Upper lobe of left lung (tissue), 6 donors: Measurements from ENCODE around the gene DAPK2. TPM values are rescaled to one million over a fixed set of nuclear protein-coding genes. Genes with fewer than 3 reads are reported as not detected.
A peak's percentile ranks its signal among the peaks of the same experiment; 100 is the strongest.

Experiments used
- ATAC-seq, 2 donors: fragments of 200-7000 bp; cut with Tn5 transposase; one replicate each; pipeline ENCODE4 v1.9.1; 2022; ENCODE audit warnings: mild to moderate bottlenecking in 2 of 2, moderate library complexity in 2 of 2; ENCODE audit not compliant: low FRiP score in 2 of 2
- DNase-seq, 2 donors: peaks; one replicate each; pipeline ENCODE4 v3.0.0-alpha.2; 2019 to 2020
- H3K27ac ChIP-seq, 4 donors: fragments of 200-600 bp; sonication (generic); one replicate each; pipeline ENCODE4 v1.5.1; 2016 to 2019
- H3K27me3 ChIP-seq, 4 donors: fragments of 200-600 bp; sonication (generic); one replicate each; pipeline ENCODE4 v1.5.1; 2017 to 2019
- H3K36me3 ChIP-seq, 4 donors: fragments of 200-600 bp; sonication (generic); one replicate each; pipeline ENCODE4 v1.5.1; 2016 to 2019
- H3K4me1 ChIP-seq, 4 donors: fragments of 200-600 bp; sonication (generic); one replicate each; pipeline ENCODE4 v1.5.1; 2018 to 2019
- H3K4me3 ChIP-seq, 4 donors: fragments of 200-600 bp; sonication (generic); one replicate each; pipeline ENCODE4 v1.5.1; 2017 to 2019; ENCODE audit warnings: mild to moderate bottlenecking in 2 of 4, moderate library complexity in 1 of 4
- H3K9me3 ChIP-seq, 4 donors: fragments of 200-600 bp; sonication (generic); one replicate each; pipeline ENCODE4 v1.5.1; 2018 to 2019
- EP300 ChIP-seq, 4 donors: sonication (generic); formaldehyde crosslinking; IDR thresholded peaks; one replicate each; pipeline ENCODE4 v1.5.1; 2017; ENCODE audit warnings: antibody characterized with exemption in 4 of 4, control low read depth in 2 of 4
- POLR2A ChIP-seq, 4 donors: fragments of 450-650 bp; IDR thresholded peaks; one replicate each; pipeline ENCODE4 v1.5.1; 2016 to 2017; ENCODE audit warnings: antibody characterized with exemption in 4 of 4, mild to moderate bottlenecking in 2 of 4
- POLR2AphosphoS5 ChIP-seq, 2 donors: sonication (generic); formaldehyde crosslinking; IDR thresholded peaks; one replicate each; pipeline ENCODE4 v1.5.1; 2017; ENCODE audit warnings: antibody characterized with exemption in 2 of 2
- WGBS, 2 donors: methylation state at CpG; one replicate each; pipeline ENCODE4 v1.1.5; 2017 to 2018; 5-methylcytosine and 5-hydroxymethylcytosine counted together
- total RNA-seq, 6 donors: library from RNA; depleted of rRNA in 4 of 6; stranded (reverse); fragments of >200 nt in 4 of 6; gene quantifications; one replicate each; pipeline versions ENCODE4 v1.1.0 to v1.2.1, GENCODE V29; 2016 to 2021
- TF ChIP-seq, protein P1 (sequence below), 6 experiments: fragments of 450-650 bp in 4 of 6; fragments of 200-600 bp in 2 of 6; sonication (generic) in 2 of 6; IDR thresholded peaks; one replicate each; pipeline ENCODE4 v1.5.1; 2016 to 2019; ENCODE audit warnings: antibody characterized with exemption in 6 of 6
- donor health status: DM: no; HTN: no; CAD: no; lungs with moderate emphysema.
- donor health status: DM: no; HTN: yes; CAD: no; lungs with severe emphysema.

Gene DAPK2
- total RNA-seq, 6 donors from 2014 or later = 58.3 to 270 (median 136) TPM

DNA sequence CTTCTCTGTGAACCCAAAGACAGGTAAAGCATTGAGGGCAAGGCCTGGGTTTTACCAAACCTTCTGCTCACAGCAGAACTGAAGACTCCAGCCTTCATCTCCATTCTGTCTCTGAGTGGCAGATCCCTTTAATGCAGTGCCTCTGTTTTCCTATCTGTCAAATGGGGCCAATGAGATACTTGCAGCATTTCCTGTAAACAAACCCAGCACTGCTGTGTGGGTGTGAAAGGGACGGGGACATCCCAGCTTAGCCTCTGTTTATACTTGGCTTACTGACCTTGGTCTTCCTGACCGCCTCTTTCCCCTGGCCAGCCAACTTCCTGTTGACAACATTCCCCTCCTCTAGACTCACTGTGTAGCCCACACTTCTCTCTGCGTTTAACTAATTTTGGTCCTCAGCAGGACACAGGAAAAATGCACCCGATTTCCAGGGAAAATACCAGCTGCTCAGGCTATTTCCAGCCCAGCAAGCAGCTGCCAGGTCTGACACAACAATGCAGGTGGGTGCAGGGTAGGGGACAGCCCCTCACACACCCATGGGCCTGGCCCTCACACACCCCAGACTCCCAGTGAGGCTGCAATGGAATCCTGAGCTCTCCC, 106.7 kb downstream of the DAPK2 start:
- peaks cover 28 to 39% (median 33%) of the 10 kb centered on the region in 4 donors for H3K4me1 ChIP-seq
- no peak overlapping the region for H3K4me3 ChIP-seq
- no peaks in the 10 kb centered on the region for H3K9me3 ChIP-seq
- peak; percentile 49 to 56 for ATAC-seq
- H3K36me3 ChIP-seq = no peaks in the 10 kb centered on the region
- 23 to 27% methylated on average over 4 of the region's 4 CpGs for WGBS, 2 donors
- peak in 1 of 2 donors; percentile 56 for DNase-seq
- peak overlapping the region; percentile 60 to 84 (median 82) for H3K27ac ChIP-seq
- H3K27me3 ChIP-seq = no peaks in the 10 kb centered on the region
- TF ChIP-seq EP300 (IDR thresholded peaks at IDR 0.05) = peak in 1 of 4 donors; percentile 72
- TF ChIP-seq POLR2A (IDR thresholded peaks at IDR 0.05) = no peak
- TF ChIP-seq POLR2AphosphoS5 (IDR thresholded peaks at IDR 0.05) = peak; percentile 74 to 86
- TF ChIP-seq, protein P1, sequence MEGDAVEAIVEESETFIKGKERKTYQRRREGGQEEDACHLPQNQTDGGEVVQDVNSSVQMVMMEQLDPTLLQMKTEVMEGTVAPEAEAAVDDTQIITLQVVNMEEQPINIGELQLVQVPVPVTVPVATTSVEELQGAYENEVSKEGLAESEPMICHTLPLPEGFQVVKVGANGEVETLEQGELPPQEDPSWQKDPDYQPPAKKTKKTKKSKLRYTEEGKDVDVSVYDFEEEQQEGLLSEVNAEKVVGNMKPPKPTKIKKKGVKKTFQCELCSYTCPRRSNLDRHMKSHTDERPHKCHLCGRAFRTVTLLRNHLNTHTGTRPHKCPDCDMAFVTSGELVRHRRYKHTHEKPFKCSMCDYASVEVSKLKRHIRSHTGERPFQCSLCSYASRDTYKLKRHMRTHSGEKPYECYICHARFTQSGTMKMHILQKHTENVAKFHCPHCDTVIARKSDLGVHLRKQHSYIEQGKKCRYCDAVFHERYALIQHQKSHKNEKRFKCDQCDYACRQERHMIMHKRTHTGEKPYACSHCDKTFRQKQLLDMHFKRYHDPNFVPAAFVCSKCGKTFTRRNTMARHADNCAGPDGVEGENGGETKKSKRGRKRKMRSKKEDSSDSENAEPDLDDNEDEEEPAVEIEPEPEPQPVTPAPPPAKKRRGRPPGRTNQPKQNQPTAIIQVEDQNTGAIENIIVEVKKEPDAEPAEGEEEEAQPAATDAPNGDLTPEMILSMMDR (IDR thresholded peaks at IDR 0.05) = no peak

DNA sequence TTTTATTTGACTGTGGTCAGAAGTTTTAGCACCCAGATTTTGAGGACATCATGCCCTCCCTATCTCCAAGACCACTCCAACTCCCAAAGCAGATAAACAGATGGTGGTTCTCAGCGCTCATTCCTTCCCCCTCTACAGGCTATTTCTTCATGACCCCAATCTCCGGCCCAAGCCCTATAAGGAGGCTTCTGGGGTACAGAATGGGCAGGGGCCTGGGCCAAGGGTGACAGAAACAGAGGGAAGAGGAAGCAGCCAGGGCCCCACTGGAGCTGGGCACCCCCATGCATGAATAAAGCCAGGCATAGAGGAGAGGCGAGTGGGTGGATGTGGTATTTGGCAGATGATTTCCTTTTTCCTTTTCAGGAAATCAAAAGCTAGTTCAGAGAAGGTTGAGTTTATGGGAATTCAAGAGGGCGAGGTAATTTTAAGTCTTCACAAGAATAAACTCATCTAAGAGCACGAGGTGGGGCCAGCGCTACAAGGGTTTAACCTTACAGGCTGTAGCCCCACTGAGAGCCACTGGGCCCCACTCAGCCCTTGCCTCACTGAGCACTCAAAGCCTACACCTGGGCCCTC, 107.7 kb downstream of the DAPK2 start:
- Histone ChIP-seq H3K27ac (peak overlapping the region in 3 of 4 donors; percentile 82 to 84 (median 83)), H3K4me1 (peaks cover 28 to 37% (median 33%) of the 10 kb centered on the region in 4 donors), H3K9me3 (no peaks in the 10 kb centered on the region), H3K4me3 (no peak overlapping the region), H3K27me3 (no peaks in the 10 kb centered on the region), H3K36me3 (no peaks in the 10 kb centered on the region)
- no peak for ATAC-seq
- TF ChIP-seq EP300 (IDR thresholded peaks at IDR 0.05) (no peak), POLR2AphosphoS5 (IDR thresholded peaks at IDR 0.05) (no peak), POLR2A (IDR thresholded peaks at IDR 0.05) (no peak)
- TF ChIP-seq, protein P1 (IDR thresholded peaks at IDR 0.05) = no peak
- DNase-seq = no peak
- WGBS, 2 donors = 55 to 65% methylated on average over 3 to 6 of the region's 6 CpGs

DNA sequence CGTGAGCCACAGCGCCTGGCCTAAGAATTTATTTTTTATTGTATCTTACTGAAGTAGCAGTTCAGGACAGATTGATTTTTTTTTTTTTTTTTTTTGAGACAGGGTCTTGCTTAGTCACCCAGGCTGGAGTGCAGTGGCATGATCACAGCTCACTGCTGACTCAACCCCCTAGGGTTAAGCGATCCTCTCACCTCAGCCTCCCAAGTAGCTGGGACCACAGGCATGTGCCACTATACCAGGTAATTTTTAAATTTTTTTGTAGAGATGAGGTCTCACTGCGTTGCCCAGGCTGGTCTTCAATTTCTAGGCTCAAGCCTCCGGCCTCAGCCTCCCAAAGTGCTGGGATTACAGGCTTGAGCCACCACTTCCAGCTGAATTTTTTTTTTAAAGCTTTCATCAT, 112.8 kb downstream of the DAPK2 start:
- DNase-seq = no peak

GRCh38 chr15:63931556-63931955, 114.7 kb downstream of the DAPK2 start:
- Histone ChIP-seq H3K4me1 (no peaks in the 10 kb centered on the region), H3K27me3 (no peaks in the 10 kb centered on the region), H3K36me3 (peaks cover 0 to 9% (median 2%) of the 10 kb centered on the region in 4 donors), H3K9me3 (no peaks in the 10 kb centered on the region), H3K27ac (no peak overlapping the region), H3K4me3 (no peak overlapping the region)
- WGBS, 2 donors = 74 to 90% methylated on average over 4 of the region's 4 CpGs
- DNase-seq (no peak), ATAC-seq (no peak)
- TF ChIP-seq EP300 (IDR thresholded peaks at IDR 0.05) (no peak), POLR2AphosphoS5 (IDR thresholded peaks at IDR 0.05) (no peak), POLR2A (IDR thresholded peaks at IDR 0.05) (no peak)
- TF ChIP-seq, protein P1 (IDR thresholded peaks at IDR 0.05) = no peak

More for the DNA sequence above, 112.8 kb downstream of the DAPK2 start:
- TF ChIP-seq, protein P1 (IDR thresholded peaks at IDR 0.05) = no peak
- TF ChIP-seq EP300 (IDR thresholded peaks at IDR 0.05) = no peak
- no peak for TF ChIP-seq POLR2AphosphoS5 (IDR thresholded peaks at IDR 0.05)
- no peak for TF ChIP-seq POLR2A (IDR thresholded peaks at IDR 0.05)
- Histone ChIP-seq H3K27me3 (no peaks in the 10 kb centered on the region), H3K4me1 (peaks cover 3 to 8% (median 5%) of the 10 kb centered on the region in 4 donors), H3K9me3 (no peaks in the 10 kb centered on the region), H3K4me3 (no peak overlapping the region), H3K27ac (no peak overlapping the region), H3K36me3 (peaks cover 0 to 9% (median 2%) of the 10 kb centered on the region in 4 donors)
- WGBS, 2 donors = 87 to 99% methylated on average over 5 of the region's 5 CpGs
- no peak for ATAC-seq
